GM12878 (cell line): ENCODE data around the gene RPS6KA5. TPM values are rescaled to one million over a fixed set of nuclear protein-coding genes. Genes with fewer than 3 reads are reported as not detected.

ENCODE experiments used
- ASH2L ChIP-seq: fragments of 300-600, 200-600 bp; sonication (generic); IDR thresholded peaks from 2 replicates; pipeline ENCODE4 v1.6.1; 2017; ENCODE audit warnings: low read depth, mild to moderate bottlenecking, borderline replicate concordance
- EZH2 ChIP-seq: IDR thresholded peaks from 2 replicates; pipeline ENCODE4 v1.6.1; 2012; ENCODE audit warnings: low read depth, mild to moderate bottlenecking, control low read depth, inconsistent platforms, low read length, borderline replicate concordance; ENCODE audit not compliant: control insufficient read depth
- IKZF2 ChIP-seq, 2 experiments: fragments of 450-650 bp; IDR thresholded peaks; 2 replicates each; pipeline ENCODE4 v1.6.1; 2017; ENCODE audit warnings: mild to moderate bottlenecking in 2 of 2, moderate library complexity in 2 of 2
- KAT2A ChIP-seq: conservative IDR thresholded peaks from 2 replicates; pipeline ENCODE4 v1.6.1; 2011; ENCODE audit warnings: low read depth, low read length; ENCODE audit not compliant: control insufficient read depth
- KDM1A ChIP-seq: fragments of 200-600 bp; sonication (generic); IDR thresholded peaks from 2 replicates; pipeline ENCODE4 v1.6.1; 2016; ENCODE audit warnings: borderline replicate concordance
- NFYA ChIP-seq: IDR thresholded peaks from 2 replicates; pipeline ENCODE4 v1.6.1; 2011; ENCODE audit warnings: low read depth, mild to moderate bottlenecking, low read length, improper control_type of control experiment, borderline replicate concordance
- PML ChIP-seq: IDR thresholded peaks from 2 replicates; pipeline ENCODE4 v1.6.1; 2012; ENCODE audit warnings: low read length, inconsistent platforms
- RAD51 ChIP-seq: fragments of 450-650 bp; IDR thresholded peaks from 2 replicates; pipeline ENCODE4 v1.6.1; 2016; ENCODE audit warnings: moderate library complexity, mild to moderate bottlenecking, inconsistent platforms
- RBBP5 ChIP-seq: fragments of 200-600 bp; sonication (generic); conservative IDR thresholded peaks from 2 replicates; pipeline ENCODE4 v1.6.1; 2016
- RELB ChIP-seq: fragments of 450-650 bp; IDR thresholded peaks from 2 replicates; pipeline ENCODE4 v1.6.1; 2017; ENCODE audit warnings: low read depth, mild to moderate bottlenecking, moderate library complexity
- RFX5 ChIP-seq: IDR thresholded peaks from 2 replicates; pipeline ENCODE4 v1.6.1; 2011; ENCODE audit warnings: low read depth, low read length, improper control_type of control experiment
- RUNX3 ChIP-seq: IDR thresholded peaks from 2 replicates; pipeline ENCODE4 v1.6.1; 2012; ENCODE audit warnings: low read length, inconsistent platforms
- SMAD5 ChIP-seq: IDR thresholded peaks from 2 replicates; pipeline ENCODE4 v1.6.1; 2016; ENCODE audit warnings: antibody characterized with exemption, low read depth
- ZNF687 ChIP-seq: fragments of 450-650 bp; IDR thresholded peaks from 2 replicates; pipeline ENCODE4 v1.6.1; 2017; ENCODE audit warnings: mild to moderate bottlenecking, moderate library complexity
- polyA plus RNA-seq, 11 experiments: library from polyadenylated mRNA; depleted of rRNA in 4 of 11; unstranded in 6 of 11; stranded (reverse) in 5 of 11; fragments of >200 nt; fragmentation: Nextera tagmentation in 4 of 11; fragmentation: Illumina TruSeq in 1 of 11; extraction: Ambion mirVana in 4 of 11; extraction: Trizol in 1 of 11; gene quantifications; 1 replicate in 1 of 11; 2 replicates in 10 of 11; pipeline versions ENCODE4 v1.2.1 to v1.2.3, GENCODE V29; 2011 to 2016; ENCODE audit warnings: inconsistent platforms in 2 of 11, missing spikeins in 2 of 11, low read depth in 1 of 11
- total RNA-seq, 4 experiments: library from RNA; depleted of rRNA in 3 of 4; stranded (reverse); fragments of >200 nt in 3 of 4; fragmentation: Illumina TruSeq in 1 of 4; extraction: Trizol in 1 of 4; gene quantifications; 2 replicates each; pipeline versions ENCODE4 v1.2.1 to v1.2.3, GENCODE V29; 2013 to 2021
- TF ChIP-seq, protein P1 (sequence below): fragments of 450-650 bp; IDR thresholded peaks from 2 replicates; pipeline ENCODE4 v1.6.1; 2017; ENCODE audit warnings: antibody characterized with exemption, mild to moderate bottlenecking, moderate library complexity
- TF ChIP-seq, protein P2 (sequence below): fragments of 450-650 bp; formaldehyde crosslinking; IDR thresholded peaks from 2 replicates; pipeline ENCODE4 v1.4.0; 2022; ENCODE audit warnings: mild to moderate bottlenecking, moderate library complexity

The RPS6KA5 gene
- total and polyA plus RNA-seq, 10 of the 15 experiments (the other 5 are each of a cell fraction or from before 2014, with no cell fraction given), result 1.4 to 7.0 (median 3.7) TPM

DNA sequence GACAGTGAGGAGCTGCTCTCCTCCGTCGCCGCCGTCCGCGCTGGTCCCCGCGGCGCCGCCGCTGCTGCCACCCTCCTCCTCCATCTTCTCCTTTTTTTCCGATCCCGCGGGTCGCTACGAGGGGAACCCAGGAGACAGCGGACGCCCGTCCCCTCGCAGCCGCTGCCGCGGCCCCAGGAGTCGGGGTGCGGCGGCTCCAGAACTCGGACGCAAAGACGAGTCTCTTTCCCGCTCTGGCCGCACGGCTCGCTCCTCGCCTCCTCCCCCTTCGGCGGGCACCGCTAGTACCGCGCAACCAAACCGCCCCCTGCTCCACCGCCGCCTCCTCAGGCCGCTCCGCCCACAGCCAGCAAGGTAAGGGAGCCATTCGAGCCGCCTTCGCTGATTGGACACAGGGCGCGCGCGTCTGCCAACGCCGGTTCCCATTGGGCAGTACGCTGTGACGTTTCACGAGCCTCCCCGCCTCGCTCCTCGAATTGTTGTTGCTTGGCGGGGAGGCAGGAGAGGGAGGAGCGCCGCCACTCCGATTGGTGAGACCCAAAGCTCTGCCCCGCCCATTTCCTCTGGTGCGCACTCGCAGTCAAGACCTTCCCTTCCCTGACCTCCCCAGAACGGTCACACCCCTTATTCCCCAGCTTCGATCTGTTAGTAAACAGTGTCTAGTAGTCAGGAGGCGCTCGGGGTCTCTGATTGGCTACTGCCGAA, at the start of gene RPS6KA5 (continued):
- no peak for TF ChIP-seq RELB
- TF ChIP-seq ASH2L, result 0 out of 2 replicates have a peak, but pooled peaks have one; percentile 46
- TF ChIP-seq RUNX3, result peak; percentile 69
- TF ChIP-seq KDM1A, result no peak
- TF ChIP-seq KAT2A, result no peak
- TF ChIP-seq RFX5, result peak; percentile 92
- no peak; the same call in 1 of the 2 replicates for TF ChIP-seq PML
- TF ChIP-seq IKZF2 (IDR thresholded peaks at IDR 0.05), result no peak; a peak in 1 of 4 replicates
- no peak for TF ChIP-seq SMAD5
- TF ChIP-seq ZNF687, result no peak
- no peak for TF ChIP-seq RAD51
- TF ChIP-seq RBBP5, result 0 out of 2 replicates have a peak, but pooled peaks have one; percentile 37
- TF ChIP-seq, protein P1, sequence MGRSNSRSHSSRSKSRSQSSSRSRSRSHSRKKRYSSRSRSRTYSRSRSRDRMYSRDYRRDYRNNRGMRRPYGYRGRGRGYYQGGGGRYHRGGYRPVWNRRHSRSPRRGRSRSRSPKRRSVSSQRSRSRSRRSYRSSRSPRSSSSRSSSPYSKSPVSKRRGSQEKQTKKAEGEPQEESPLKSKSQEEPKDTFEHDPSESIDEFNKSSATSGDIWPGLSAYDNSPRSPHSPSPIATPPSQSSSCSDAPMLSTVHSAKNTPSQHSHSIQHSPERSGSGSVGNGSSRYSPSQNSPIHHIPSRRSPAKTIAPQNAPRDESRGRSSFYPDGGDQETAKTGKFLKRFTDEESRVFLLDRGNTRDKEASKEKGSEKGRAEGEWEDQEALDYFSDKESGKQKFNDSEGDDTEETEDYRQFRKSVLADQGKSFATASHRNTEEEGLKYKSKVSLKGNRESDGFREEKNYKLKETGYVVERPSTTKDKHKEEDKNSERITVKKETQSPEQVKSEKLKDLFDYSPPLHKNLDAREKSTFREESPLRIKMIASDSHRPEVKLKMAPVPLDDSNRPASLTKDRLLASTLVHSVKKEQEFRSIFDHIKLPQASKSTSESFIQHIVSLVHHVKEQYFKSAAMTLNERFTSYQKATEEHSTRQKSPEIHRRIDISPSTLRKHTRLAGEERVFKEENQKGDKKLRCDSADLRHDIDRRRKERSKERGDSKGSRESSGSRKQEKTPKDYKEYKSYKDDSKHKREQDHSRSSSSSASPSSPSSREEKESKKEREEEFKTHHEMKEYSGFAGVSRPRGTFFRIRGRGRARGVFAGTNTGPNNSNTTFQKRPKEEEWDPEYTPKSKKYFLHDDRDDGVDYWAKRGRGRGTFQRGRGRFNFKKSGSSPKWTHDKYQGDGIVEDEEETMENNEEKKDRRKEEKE, result no peak
- TF ChIP-seq, protein P2, sequence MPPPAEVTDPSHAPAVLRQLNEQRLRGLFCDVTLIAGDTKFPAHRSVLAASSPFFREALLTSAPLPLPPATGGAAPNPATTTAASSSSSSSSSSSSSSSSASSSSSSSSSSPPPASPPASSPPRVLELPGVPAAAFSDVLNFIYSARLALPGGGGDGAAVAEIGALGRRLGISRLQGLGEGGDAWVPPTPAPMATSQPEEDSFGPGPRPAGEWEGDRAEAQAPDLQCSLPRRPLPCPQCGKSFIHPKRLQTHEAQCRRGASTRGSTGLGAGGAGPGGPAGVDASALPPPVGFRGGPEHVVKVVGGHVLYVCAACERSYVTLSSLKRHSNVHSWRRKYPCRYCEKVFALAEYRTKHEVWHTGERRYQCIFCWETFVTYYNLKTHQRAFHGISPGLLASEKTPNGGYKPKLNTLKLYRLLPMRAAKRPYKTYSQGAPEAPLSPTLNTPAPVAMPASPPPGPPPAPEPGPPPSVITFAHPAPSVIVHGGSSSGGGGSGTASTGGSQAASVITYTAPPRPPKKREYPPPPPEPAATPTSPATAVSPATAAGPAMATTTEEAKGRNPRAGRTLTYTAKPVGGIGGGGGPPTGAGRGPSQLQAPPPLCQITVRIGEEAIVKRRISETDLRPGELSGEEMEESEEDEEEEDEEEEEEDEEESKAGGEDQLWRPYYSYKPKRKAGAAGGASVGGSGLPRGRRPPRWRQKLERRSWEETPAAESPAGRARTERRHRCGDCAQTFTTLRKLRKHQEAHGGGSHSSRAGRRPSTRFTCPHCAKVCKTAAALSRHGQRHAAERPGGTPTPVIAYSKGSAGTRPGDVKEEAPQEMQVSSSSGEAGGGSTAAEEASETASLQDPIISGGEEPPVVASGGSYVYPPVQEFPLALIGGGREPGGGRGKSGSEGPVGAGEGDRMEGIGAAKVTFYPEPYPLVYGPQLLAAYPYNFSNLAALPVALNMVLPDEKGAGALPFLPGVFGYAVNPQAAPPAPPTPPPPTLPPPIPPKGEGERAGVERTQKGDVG (CRISPR knock-in tag), result no peak
- no peak for TF ChIP-seq EZH2
- TF ChIP-seq NFYA, result peak; percentile 95
